ENCODE results near the gene CNOT3. TPM values are rescaled to one million over a fixed set of nuclear protein-coding genes. Genes with fewer than 3 reads are reported as not detected.

The CNOT3 gene
- total and polyA plus RNA-seq, 2 of the 13 experiments (the other 11 are each of a cell fraction or from before 2014, with no cell fraction given) = 4.3 to 5.8 TPM

- TF ChIP-seq, protein P1, sequence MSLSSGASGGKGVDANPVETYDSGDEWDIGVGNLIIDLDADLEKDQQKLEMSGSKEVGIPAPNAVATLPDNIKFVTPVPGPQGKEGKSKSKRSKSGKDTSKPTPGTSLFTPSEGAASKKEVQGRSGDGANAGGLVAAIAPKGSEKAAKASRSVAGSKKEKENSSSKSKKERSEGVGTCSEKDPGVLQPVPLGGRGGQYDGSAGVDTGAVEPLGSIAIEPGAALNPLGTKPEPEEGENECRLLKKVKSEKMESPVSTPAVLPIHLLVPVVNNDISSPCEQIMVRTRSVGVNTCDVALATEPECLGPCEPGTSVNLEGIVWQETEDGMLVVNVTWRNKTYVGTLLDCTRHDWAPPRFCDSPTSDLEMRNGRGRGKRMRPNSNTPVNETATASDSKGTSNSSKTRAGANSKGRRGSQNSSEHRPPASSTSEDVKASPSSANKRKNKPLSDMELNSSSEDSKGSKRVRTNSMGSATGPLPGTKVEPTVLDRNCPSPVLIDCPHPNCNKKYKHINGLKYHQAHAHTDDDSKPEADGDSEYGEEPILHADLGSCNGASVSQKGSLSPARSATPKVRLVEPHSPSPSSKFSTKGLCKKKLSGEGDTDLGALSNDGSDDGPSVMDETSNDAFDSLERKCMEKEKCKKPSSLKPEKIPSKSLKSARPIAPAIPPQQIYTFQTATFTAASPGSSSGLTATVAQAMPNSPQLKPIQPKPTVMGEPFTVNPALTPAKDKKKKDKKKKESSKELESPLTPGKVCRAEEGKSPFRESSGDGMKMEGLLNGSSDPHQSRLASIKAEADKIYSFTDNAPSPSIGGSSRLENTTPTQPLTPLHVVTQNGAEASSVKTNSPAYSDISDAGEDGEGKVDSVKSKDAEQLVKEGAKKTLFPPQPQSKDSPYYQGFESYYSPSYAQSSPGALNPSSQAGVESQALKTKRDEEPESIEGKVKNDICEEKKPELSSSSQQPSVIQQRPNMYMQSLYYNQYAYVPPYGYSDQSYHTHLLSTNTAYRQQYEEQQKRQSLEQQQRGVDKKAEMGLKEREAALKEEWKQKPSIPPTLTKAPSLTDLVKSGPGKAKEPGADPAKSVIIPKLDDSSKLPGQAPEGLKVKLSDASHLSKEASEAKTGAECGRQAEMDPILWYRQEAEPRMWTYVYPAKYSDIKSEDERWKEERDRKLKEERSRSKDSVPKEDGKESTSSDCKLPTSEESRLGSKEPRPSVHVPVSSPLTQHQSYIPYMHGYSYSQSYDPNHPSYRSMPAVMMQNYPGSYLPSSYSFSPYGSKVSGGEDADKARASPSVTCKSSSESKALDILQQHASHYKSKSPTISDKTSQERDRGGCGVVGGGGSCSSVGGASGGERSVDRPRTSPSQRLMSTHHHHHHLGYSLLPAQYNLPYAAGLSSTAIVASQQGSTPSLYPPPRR (CRISPR knock-in tag; IDR thresholded peaks at IDR 0.05; ENCODE audit: borderline replicate concordance) = no peak
These were observed 9.7 kb upstream of the CNOT3 start (continued) for GRCh38 chr19:54127688-54128440.

DNA sequence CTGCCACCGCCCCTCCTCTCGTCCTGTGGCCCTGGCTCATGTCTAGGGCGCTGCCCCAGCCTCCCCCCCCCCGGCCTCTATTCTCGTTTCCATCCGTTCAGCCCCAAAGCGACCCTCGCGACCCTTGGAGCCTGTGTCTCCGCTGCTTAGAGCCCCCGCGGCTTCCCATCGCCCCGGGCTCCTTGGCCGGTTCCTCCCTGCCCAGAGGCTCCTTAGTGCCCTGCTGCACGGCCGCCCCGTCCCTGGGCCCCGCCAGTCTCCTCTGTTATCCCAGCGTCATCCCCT, 9.2 kb upstream of the CNOT3 start:
- TF ChIP-seq ZNF296 (CRISPR knock-in tag; conservative IDR thresholded peaks at IDR 0.05) = no peak
- no peak for TF ChIP-seq SIN3A (IDR thresholded peaks at IDR 0.05; ENCODE audit: borderline replicate concordance, low read depth, low read length)
- no peak for TF ChIP-seq ZNF556 (CRISPR knock-in tag; IDR thresholded peaks at IDR 0.05; ENCODE audit: borderline replicate concordance)
- TF ChIP-seq ERF (CRISPR knock-in tag; IDR thresholded peaks at IDR 0.05) = no peak
- TF ChIP-seq TFE3 (CRISPR knock-in tag; IDR thresholded peaks at IDR 0.05) = no peak
- TF ChIP-seq, protein P2, sequence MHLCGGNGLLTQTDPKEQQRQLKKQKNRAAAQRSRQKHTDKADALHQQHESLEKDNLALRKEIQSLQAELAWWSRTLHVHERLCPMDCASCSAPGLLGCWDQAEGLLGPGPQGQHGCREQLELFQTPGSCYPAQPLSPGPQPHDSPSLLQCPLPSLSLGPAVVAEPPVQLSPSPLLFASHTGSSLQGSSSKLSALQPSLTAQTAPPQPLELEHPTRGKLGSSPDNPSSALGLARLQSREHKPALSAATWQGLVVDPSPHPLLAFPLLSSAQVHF (CRISPR knock-in tag; IDR thresholded peaks at IDR 0.05) = no peak
- no peak for TF ChIP-seq MTA3 (CRISPR knock-in tag; IDR thresholded peaks at IDR 0.05)
- H3K9me3 ChIP-seq (ENCODE audit: low read length) = peaks cover under 1% of the 10 kb centered on the region; the same call in 1 of the 2 replicates
- in situ Hi-C loops (cut with HindIII; ENCODE audit: extremely low pct_ligation_motif_present, low pct_unique_long_range_greater_than_20kb) (no loop called here), intact Hi-C loops (cut with micrococcal nuclease; ENCODE audit: unreplicated experiment) (no loop called here)
- H4K20me1 ChIP-seq (ENCODE audit: insufficient read depth, low read length) = no peaks in the 10 kb centered on the region
- no peak overlapping the region for H3K4me3 ChIP-seq (replicated peaks in 1 of 3; ENCODE audit: insufficient read depth in 1 of 3, low read depth in 2 of 3, low read length in 3 of 3)
- no TSS peak for BruUV-seq (replicated peaks)
- no peak for FAIRE-seq
- 95% methylated on average over 20 of the region's 20 CpGs for WGBS (ENCODE audit: low lambda C conversion rate)
- H3K4me2 ChIP-seq (ENCODE audit: low read depth, low read length) = no peak overlapping the region
- POLR2A ChIA-PET = no interaction called here
- no peaks in the 10 kb centered on the region for H3K4me1 ChIP-seq (ENCODE audit: insufficient read depth, low read length)
- H2AFZ ChIP-seq (ENCODE audit: low read length) = no peak overlapping the region
- ATAC-seq = no peak
- no peak for DNase-seq (ENCODE audit: low spot score)
- H3K9ac ChIP-seq (ENCODE audit: insufficient read depth, low read depth, low read length) = no peak overlapping the region
- peaks cover 15 to 51% of the 10 kb centered on the region in 2 experiments; a peak in 4 of 5 replicates for H3K36me3 ChIP-seq (replicated peaks in 1 of 2; ENCODE audit: control insufficient read depth in 1 of 2, insufficient read depth in 2 of 2, low read length in 2 of 2)
- no peaks in the 10 kb centered on the region for H3K79me2 ChIP-seq (ENCODE audit: insufficient read depth, low read length)
- no peaks in the 10 kb centered on the region for H3K27me3 ChIP-seq (ENCODE audit: control insufficient read depth in 1 of 2, insufficient read depth in 2 of 2, low read length in 2 of 2)
- CTCF ChIA-PET (ENCODE audit: low intra/inter-chr PET ratio, low total read pairs) = no interaction called here
- no peak overlapping the region for H3K27ac ChIP-seq (ENCODE audit: extremely low read length, insufficient read depth, low read length)

Data from HepG2 (cell line).